GM18909 (cell line): Measurements from ENCODE around the gene CLEC12A.
"Not testable (repeated sequence)": the region's sequence is repeated elsewhere in the genome, so short reads cannot be mapped to it uniquely, and the experiment has no call there.

ENCODE experiments used
- ATAC-seq: cut with Tn5 transposase; IDR thresholded peaks from one replicate; pipeline ENCODE4 v1.9.1; 2021; ENCODE audit warnings: mild to moderate bottlenecking; ENCODE audit not compliant: unreplicated experiment, poor library complexity

The CLEC12A gene

GRCh38 chr12:9971181-9971580, at the start of gene CLEC12A:
Gene CLEC12A, plus strand, starts transcription at chr12:9971409. Its CDS starts 188 bp downstream, at chr12:9971597.
- ATAC-seq, result no peak

- ATAC-seq, result no peak
These were observed 48.8 kb upstream of the CLEC12A start for GRCh38 chr12:9922429-9922828.

- ATAC-seq, result no peak
These were observed 45.4 kb upstream of the CLEC12A start for GRCh38 chr12:9925705-9926393.

GRCh38 chr12:9926876-9927275, 44.3 kb upstream of the CLEC12A start:
- ATAC-seq, result no peak

- ATAC-seq, result no peak
These were observed 42.6 kb upstream of the CLEC12A start for GRCh38 chr12:9928607-9929006.

GRCh38 chr12:9931245-9931644, 40.0 kb upstream of the CLEC12A start:
- no peak for ATAC-seq

- no peak for ATAC-seq
These were observed 38.9 kb upstream of the CLEC12A start, which contains the start of gene CLEC2A for GRCh38 chr12:9932270-9932669. Gene CLEC2A, minus strand, starts transcription at chr12:9932370. Its CDS starts 41 bp downstream, at chr12:9932329.

- ATAC-seq, result no peak
These were observed 37.3 kb upstream of the CLEC12A start for GRCh38 chr12:9933958-9934357.

GRCh38 chr12:9935026-9935425, 36.2 kb upstream of the CLEC12A start:
- no peak for ATAC-seq

GRCh38 chr12:9936591-9936990, 34.6 kb upstream of the CLEC12A start:
- ATAC-seq, result no peak

GRCh38 chr12:9940375-9940774, 30.8 kb upstream of the CLEC12A start:
- ATAC-seq, result no peak

- no peak for ATAC-seq
These were observed 29.4 kb upstream of the CLEC12A start for GRCh38 chr12:9941838-9942237.

- no peak for ATAC-seq
These were observed 28.0 kb upstream of the CLEC12A start for GRCh38 chr12:9943240-9943639.

- no peak for ATAC-seq
These were observed 26.8 kb upstream of the CLEC12A start for GRCh38 chr12:9944391-9944790.

GRCh38 chr12:9947674-9948073, 23.5 kb upstream of the CLEC12A start:
- no peak for ATAC-seq

GRCh38 chr12:9948606-9949296, 22.5 kb upstream of the CLEC12A start:
- peak; percentile 93 for ATAC-seq

GRCh38 chr12:9951026-9951675, 20.1 kb upstream of the CLEC12A start:
- no peak for ATAC-seq

GRCh38 chr12:9952954-9953729, 18.1 kb upstream of the CLEC12A start:
- not testable (repeated sequence) for ATAC-seq

- ATAC-seq, result no peak
These were observed 13.4 kb upstream of the CLEC12A start for GRCh38 chr12:9957834-9958233.

- ATAC-seq, result no peak
These were observed 10.6 kb upstream of the CLEC12A start for GRCh38 chr12:9960590-9960989.

- peak; percentile 84 for ATAC-seq
These were observed 10.1 kb upstream of the CLEC12A start for GRCh38 chr12:9961106-9961505.
